Measurements from ENCODE around the gene CABP7. TPM values are rescaled to one million over a fixed set of nuclear protein-coding genes. Genes with fewer than 3 reads are reported as not detected.

CABP7 gene
- total RNA-seq, 1 experiment from 2014 or later = not detected

DNA sequence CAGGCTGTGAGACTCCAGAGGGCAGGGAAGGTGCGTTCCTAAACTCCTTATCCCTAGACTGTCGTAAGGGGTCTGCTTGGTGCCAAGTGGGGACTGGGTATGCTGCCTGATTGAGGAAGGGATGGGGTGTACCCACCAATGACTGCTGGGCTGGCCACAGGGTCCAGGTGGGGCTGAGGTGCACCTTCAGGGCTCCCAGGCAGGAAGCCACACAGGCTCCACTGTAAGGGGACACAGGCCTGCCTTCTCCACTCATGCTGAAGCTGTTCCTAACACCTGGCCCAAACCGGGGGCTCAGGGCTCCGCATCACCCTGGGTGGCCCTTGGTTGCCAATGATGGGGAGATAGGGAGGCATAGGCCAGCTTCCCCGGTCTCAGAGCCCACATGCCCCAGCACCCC, 20.4 kb downstream of the CABP7 start:
- H3K79me2 ChIP-seq (ENCODE audit: low read length) = no peaks in the 10 kb centered on the region
- no peaks in the 10 kb centered on the region for H3K4me1 ChIP-seq (ENCODE audit: low read length)
- no peak overlapping the region for H3K27ac ChIP-seq (ENCODE audit: low read length)
- DNase-seq = no peak
- no peaks in the 10 kb centered on the region for H3K27me3 ChIP-seq (ENCODE audit: low read length)
- H3K4me2 ChIP-seq (ENCODE audit: low read depth, low read length, poor library complexity, severe bottlenecking) = no peak overlapping the region
- no peaks in the 10 kb centered on the region for H4K20me1 ChIP-seq (ENCODE audit: insufficient read depth, low read depth, low read length)
- H3K4me3 ChIP-seq (ENCODE audit: low read length) = no peak overlapping the region
- H2AFZ ChIP-seq (ENCODE audit: low read length) = no peak overlapping the region
- no peak overlapping the region for H3K9ac ChIP-seq (ENCODE audit: low read length)
- no peaks in the 10 kb centered on the region for H3K9me2 ChIP-seq (replicated peaks; ENCODE audit: insufficient read depth, low read length)
- no peaks in the 10 kb centered on the region for H3K36me3 ChIP-seq (ENCODE audit: insufficient read depth, low read length)
- no peaks in the 10 kb centered on the region for H3K9me3 ChIP-seq (ENCODE audit: low read length)

DNA sequence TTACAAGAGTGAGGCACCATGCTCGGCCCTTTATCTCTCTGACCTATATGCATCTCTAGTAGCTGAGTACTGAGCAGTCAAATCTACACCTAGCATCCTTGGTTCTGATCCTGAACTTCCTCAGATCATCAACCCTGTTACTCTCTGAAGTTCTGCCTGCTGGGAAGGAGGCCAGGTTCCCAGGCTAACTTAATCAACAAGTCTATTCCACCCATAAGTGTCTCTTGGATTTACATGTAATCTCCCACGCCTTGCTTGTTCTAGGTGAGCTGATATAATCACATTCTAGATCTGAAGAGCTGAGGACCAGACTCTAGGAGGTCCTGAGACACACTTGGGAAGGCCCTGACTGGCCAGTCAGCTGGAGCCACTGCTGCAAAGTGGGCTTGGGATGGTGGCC, 22.1 kb downstream of the CABP7 start:
- Histone ChIP-seq H3K4me1 (ENCODE audit: low read length) (no peaks in the 10 kb centered on the region), H3K4me3 (ENCODE audit: low read length) (no peak overlapping the region), H3K27me3 (ENCODE audit: low read length) (no peaks in the 10 kb centered on the region), H3K9ac (ENCODE audit: low read length) (no peak overlapping the region), H4K20me1 (ENCODE audit: insufficient read depth, low read depth, low read length) (no peaks in the 10 kb centered on the region), H3K9me2 (replicated peaks; ENCODE audit: insufficient read depth, low read length) (no peaks in the 10 kb centered on the region), H3K79me2 (ENCODE audit: low read length) (no peaks in the 10 kb centered on the region), H3K9me3 (ENCODE audit: low read length) (no peaks in the 10 kb centered on the region), H3K36me3 (ENCODE audit: insufficient read depth, low read length) (no peaks in the 10 kb centered on the region), H2AFZ (ENCODE audit: low read length) (no peak overlapping the region), H3K4me2 (ENCODE audit: low read depth, low read length, poor library complexity, severe bottlenecking) (no peak overlapping the region), H3K27ac (ENCODE audit: low read length) (no peak overlapping the region)
- no peak for DNase-seq

DNA sequence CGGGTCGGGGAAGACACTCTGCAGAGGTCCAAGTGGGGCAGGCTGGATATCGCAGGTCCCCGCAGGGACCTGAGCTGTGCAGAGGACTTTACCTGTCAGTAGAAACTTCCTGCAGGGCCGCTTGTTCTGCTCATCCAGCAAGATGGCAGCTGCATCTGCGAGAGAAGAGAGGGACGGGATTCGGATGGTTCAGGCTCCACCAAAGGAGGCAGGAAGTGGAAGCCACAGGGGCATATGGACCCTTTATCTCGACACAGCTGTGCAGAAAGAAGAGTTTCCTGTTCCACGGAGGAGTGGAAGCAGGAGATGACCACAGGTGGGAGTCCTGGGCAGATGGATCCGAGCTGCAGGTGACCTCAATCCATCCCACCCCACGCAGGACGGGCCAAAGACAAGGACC, 22.5 kb downstream of the CABP7 start:
- no peaks in the 10 kb centered on the region for H3K9me2 ChIP-seq (replicated peaks; ENCODE audit: insufficient read depth, low read length)
- H3K4me1 ChIP-seq (ENCODE audit: low read length) = no peaks in the 10 kb centered on the region
- no peak overlapping the region for H3K4me2 ChIP-seq (ENCODE audit: low read depth, low read length, poor library complexity, severe bottlenecking)
- no peak overlapping the region for H3K27ac ChIP-seq (ENCODE audit: low read length)
- no peaks in the 10 kb centered on the region for H4K20me1 ChIP-seq (ENCODE audit: insufficient read depth, low read depth, low read length)
- H3K9ac ChIP-seq (ENCODE audit: low read length) = no peak overlapping the region
- no peak overlapping the region for H2AFZ ChIP-seq (ENCODE audit: low read length)
- no peaks in the 10 kb centered on the region for H3K27me3 ChIP-seq (ENCODE audit: low read length)
- DNase-seq = no peak
- no peaks in the 10 kb centered on the region for H3K36me3 ChIP-seq (ENCODE audit: insufficient read depth, low read length)
- H3K9me3 ChIP-seq (ENCODE audit: low read length) = no peaks in the 10 kb centered on the region
- H3K4me3 ChIP-seq (ENCODE audit: low read length) = no peak overlapping the region
- H3K79me2 ChIP-seq (ENCODE audit: low read length) = no peaks in the 10 kb centered on the region

DNA sequence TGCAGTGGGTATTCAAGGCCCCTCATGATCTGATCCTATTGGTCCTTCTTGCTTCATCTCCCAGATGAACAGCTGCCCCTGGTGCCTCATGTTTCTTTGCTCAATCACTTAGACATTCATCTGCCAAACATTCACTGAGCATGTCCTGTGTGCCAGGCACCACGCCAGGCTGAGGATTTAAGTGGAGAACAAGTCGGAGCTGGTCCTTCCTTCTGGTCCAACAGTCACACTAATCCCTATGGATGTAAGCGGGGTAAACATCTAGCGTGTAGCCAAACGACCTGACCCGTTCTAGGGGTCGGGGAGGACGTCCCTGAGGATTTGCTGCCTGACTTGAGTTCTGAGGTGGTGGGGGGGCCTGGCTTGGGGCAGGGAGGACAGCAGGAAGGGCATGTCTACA, 25.1 kb downstream of the CABP7 start:
- DNase-seq = no peak
- no peaks in the 10 kb centered on the region for H4K20me1 ChIP-seq (ENCODE audit: insufficient read depth, low read depth, low read length)
- H3K4me1 ChIP-seq (ENCODE audit: low read length) = no peaks in the 10 kb centered on the region
- H3K4me2 ChIP-seq (ENCODE audit: low read depth, low read length, poor library complexity, severe bottlenecking) = no peak overlapping the region
- no peaks in the 10 kb centered on the region for H3K27me3 ChIP-seq (ENCODE audit: low read length)
- no peak overlapping the region for H3K9ac ChIP-seq (ENCODE audit: low read length)
- no peak overlapping the region for H3K4me3 ChIP-seq (ENCODE audit: low read length)
- H3K79me2 ChIP-seq (ENCODE audit: low read length) = no peaks in the 10 kb centered on the region
- no peak overlapping the region for H2AFZ ChIP-seq (ENCODE audit: low read length)
- H3K27ac ChIP-seq (ENCODE audit: low read length) = no peak overlapping the region
- no peaks in the 10 kb centered on the region for H3K9me3 ChIP-seq (ENCODE audit: low read length)
- H3K36me3 ChIP-seq (ENCODE audit: insufficient read depth, low read length) = no peaks in the 10 kb centered on the region
- no peaks in the 10 kb centered on the region for H3K9me2 ChIP-seq (replicated peaks; ENCODE audit: insufficient read depth, low read length)

DNA sequence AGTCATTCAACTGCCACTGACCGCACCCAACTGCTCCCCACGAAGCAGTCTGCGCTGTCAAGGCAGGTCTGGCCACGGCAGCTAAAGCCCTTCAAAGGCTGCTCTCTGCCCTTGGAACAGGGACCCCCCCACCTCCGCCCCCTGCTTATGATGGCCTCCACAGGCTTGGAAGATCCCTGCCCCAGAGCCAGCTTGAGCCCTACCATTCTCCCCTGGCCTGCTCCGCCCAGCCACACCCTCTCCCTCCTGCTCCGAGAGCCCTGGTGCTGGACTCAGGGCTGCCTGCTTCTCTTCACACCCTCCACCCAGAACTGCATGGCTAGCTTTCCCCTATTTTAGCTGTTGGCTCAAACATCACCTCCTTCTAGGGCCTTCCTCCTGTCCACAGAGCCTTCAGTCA, 28.0 kb downstream of the CABP7 start:
- H3K27ac ChIP-seq (ENCODE audit: low read length) = no peak overlapping the region
- no peaks in the 10 kb centered on the region for H4K20me1 ChIP-seq (ENCODE audit: insufficient read depth, low read depth, low read length)
- H3K79me2 ChIP-seq (ENCODE audit: low read length) = no peaks in the 10 kb centered on the region
- H3K9me2 ChIP-seq (replicated peaks; ENCODE audit: insufficient read depth, low read length) = no peaks in the 10 kb centered on the region
- H2AFZ ChIP-seq (ENCODE audit: low read length) = no peak overlapping the region
- no peak overlapping the region for H3K4me2 ChIP-seq (ENCODE audit: low read depth, low read length, poor library complexity, severe bottlenecking)
- no peaks in the 10 kb centered on the region for H3K9me3 ChIP-seq (ENCODE audit: low read length)
- H3K36me3 ChIP-seq (ENCODE audit: insufficient read depth, low read length) = no peaks in the 10 kb centered on the region
- H3K27me3 ChIP-seq (ENCODE audit: low read length) = no peaks in the 10 kb centered on the region
- no peaks in the 10 kb centered on the region for H3K4me1 ChIP-seq (ENCODE audit: low read length)
- no peak overlapping the region for H3K9ac ChIP-seq (ENCODE audit: low read length)
- H3K4me3 ChIP-seq (ENCODE audit: low read length) = no peak overlapping the region
- DNase-seq = no peak

- H3K9me2 ChIP-seq (replicated peaks; ENCODE audit: insufficient read depth, low read length) = no peaks in the 10 kb centered on the region
- H2AFZ ChIP-seq (ENCODE audit: low read length) = no peak overlapping the region
- no peaks in the 10 kb centered on the region for H3K79me2 ChIP-seq (ENCODE audit: low read length)
- H3K9me3 ChIP-seq (ENCODE audit: low read length) = no peaks in the 10 kb centered on the region
- H3K4me1 ChIP-seq (ENCODE audit: low read length) = no peaks in the 10 kb centered on the region
- no peak overlapping the region for H3K4me2 ChIP-seq (ENCODE audit: low read depth, low read length, poor library complexity, severe bottlenecking)
- DNase-seq = no peak
- H3K36me3 ChIP-seq (ENCODE audit: insufficient read depth, low read length) = no peaks in the 10 kb centered on the region
- no peaks in the 10 kb centered on the region for H4K20me1 ChIP-seq (ENCODE audit: insufficient read depth, low read depth, low read length)
- no peak overlapping the region for H3K9ac ChIP-seq (ENCODE audit: low read length)
- no peak overlapping the region for H3K27ac ChIP-seq (ENCODE audit: low read length)
- no peaks in the 10 kb centered on the region for H3K27me3 ChIP-seq (ENCODE audit: low read length)
- no peak overlapping the region for H3K4me3 ChIP-seq (ENCODE audit: low read length)
Measured at GRCh38 chr22:29748248-29748893, 28.6 kb downstream of the CABP7 start.

DNA sequence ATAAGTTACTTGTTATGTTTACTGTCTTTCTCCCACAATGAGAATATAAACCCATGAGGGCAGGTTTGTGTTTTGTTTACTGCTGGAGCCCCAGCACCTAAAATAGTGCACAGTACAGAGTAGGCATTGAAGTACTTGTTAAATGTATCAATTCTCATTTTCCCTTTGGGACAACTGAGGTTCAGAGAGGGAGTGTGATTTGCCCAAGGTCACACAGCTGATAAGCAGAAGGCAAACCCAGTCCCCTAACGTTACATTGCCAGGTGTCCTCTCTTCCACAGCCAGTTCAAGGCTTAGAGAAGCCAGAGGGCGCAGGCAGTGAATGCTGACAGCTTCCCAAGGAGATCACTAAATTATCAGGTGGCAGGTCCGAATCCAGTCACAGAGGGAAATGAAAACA, 30.2 kb downstream of the CABP7 start:
- no peaks in the 10 kb centered on the region for H3K9me3 ChIP-seq (ENCODE audit: low read length)
- no peaks in the 10 kb centered on the region for H3K27me3 ChIP-seq (ENCODE audit: low read length)
- H3K36me3 ChIP-seq (ENCODE audit: insufficient read depth, low read length) = no peaks in the 10 kb centered on the region
- no peaks in the 10 kb centered on the region for H3K9me2 ChIP-seq (replicated peaks; ENCODE audit: insufficient read depth, low read length)
- no peaks in the 10 kb centered on the region for H3K4me1 ChIP-seq (ENCODE audit: low read length)
- no peak for DNase-seq
- no peak overlapping the region for H3K4me2 ChIP-seq (ENCODE audit: low read depth, low read length, poor library complexity, severe bottlenecking)
- no peaks in the 10 kb centered on the region for H4K20me1 ChIP-seq (ENCODE audit: insufficient read depth, low read depth, low read length)
- no peak overlapping the region for H3K9ac ChIP-seq (ENCODE audit: low read length)
- no peak overlapping the region for H3K4me3 ChIP-seq (ENCODE audit: low read length)
- no peak overlapping the region for H2AFZ ChIP-seq (ENCODE audit: low read length)
- no peak overlapping the region for H3K27ac ChIP-seq (ENCODE audit: low read length)
- H3K79me2 ChIP-seq (ENCODE audit: low read length) = no peaks in the 10 kb centered on the region

DNA sequence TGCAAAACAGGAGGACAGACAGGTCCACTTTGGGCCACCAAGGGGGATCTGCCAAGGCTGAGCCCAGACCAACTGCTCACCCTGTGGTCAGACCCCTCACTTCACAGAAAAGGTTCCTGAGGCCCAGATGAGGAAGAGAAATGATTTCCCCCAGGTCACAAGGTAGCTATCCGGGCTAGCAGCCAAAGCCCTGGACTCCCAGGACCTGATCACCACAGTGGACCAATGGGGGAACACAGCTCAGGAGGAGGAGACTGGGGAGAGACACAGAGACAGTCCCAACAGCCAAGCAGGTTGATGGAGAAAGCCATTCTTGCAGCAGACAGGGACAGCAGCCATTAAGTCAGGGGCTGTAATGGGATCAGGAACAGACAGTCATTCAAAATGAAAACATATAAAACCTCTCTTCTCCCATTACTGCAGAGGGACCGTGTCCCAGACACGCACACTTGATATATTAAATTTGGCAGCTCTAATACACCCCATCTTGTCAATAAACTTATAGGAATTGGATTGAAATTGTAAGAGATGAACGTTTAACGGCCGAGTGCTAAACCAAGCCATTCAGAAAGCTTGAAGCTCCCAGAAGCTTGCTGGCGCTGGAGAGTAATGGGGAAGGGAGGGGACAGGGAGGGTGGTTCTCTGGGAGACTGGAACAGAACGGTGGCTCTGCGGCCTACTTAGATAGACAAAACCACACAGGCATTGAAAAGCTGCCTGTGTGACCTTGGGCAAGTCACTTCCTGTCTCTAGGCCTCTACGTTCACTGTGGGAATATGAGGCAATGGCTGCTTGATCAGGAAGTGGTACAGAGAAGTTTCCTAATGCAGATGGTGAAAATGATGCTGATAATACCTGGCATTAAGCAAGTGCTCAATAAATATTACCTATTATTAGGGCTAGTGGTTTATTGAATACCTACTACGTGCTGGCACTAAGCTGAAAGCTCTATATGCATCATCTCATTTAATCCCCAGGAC, 31.0 kb downstream of the CABP7 start:
- no peaks in the 10 kb centered on the region for H3K27me3 ChIP-seq (ENCODE audit: low read length)
- H3K4me1 ChIP-seq (ENCODE audit: low read length) = no peaks in the 10 kb centered on the region
- no peaks in the 10 kb centered on the region for H3K9me2 ChIP-seq (replicated peaks; ENCODE audit: insufficient read depth, low read length)
- no peaks in the 10 kb centered on the region for H3K36me3 ChIP-seq (ENCODE audit: insufficient read depth, low read length)
- H3K27ac ChIP-seq (ENCODE audit: low read length) = no peak overlapping the region
- H2AFZ ChIP-seq (ENCODE audit: low read length) = no peak overlapping the region
- no peak overlapping the region for H3K4me2 ChIP-seq (ENCODE audit: low read depth, low read length, poor library complexity, severe bottlenecking)
- H4K20me1 ChIP-seq (ENCODE audit: insufficient read depth, low read depth, low read length) = no peaks in the 10 kb centered on the region
- no peak overlapping the region for H3K9ac ChIP-seq (ENCODE audit: low read length)
- DNase-seq = no peak
- H3K4me3 ChIP-seq (ENCODE audit: low read length) = no peak overlapping the region
- H3K9me3 ChIP-seq (ENCODE audit: low read length) = no peaks in the 10 kb centered on the region
- H3K79me2 ChIP-seq (ENCODE audit: low read length) = no peaks in the 10 kb centered on the region
